A549 (cell line): ENCODE measurements around the gene FANCC. TPM values are rescaled to one million over a fixed set of nuclear protein-coding genes. Genes with fewer than 3 reads are reported as not detected.

Experiments
- ATAC-seq, 2 experiments: fragments of 200-7000 bp in 1 of 2; fragments of >200 bp in 1 of 2; cut with Nextera tagmentation in 1 of 2; cut with Tn5 transposase in 1 of 2; 3 replicates each; pipeline versions ENCODE4 v1.8.0 to v1.9.1; 2018 to 2020; ENCODE audit warnings: mild to moderate bottlenecking in 1 of 2, moderate library complexity in 1 of 2
- CTCF ChIA-PET: fragments of 300-600 bp; sonication (Branson Sonifier 250); formaldehyde crosslinking; extraction: SDS; loops from one replicate; lab custom pipeline; 2021; ENCODE audit warnings: antibody characterized with exemption, inconsistent platforms; lab: Yijun Ruan, JAX
- POLR2A ChIA-PET: fragments of 350-600 bp; formaldehyde crosslinking; extraction: SDS; loops from one replicate; lab custom pipeline; 2021; ENCODE audit warnings: antibody characterized with exemption, inconsistent platforms; lab: Yijun Ruan, JAX
- DNase-seq, 2 experiments: peaks; one replicate each; pipeline versions ENCODE4 v3.0.0 to v3.0.0-alpha.2; 2011 to 2016; ENCODE audit warnings: low read depth in 1 of 2, low spot score in 1 of 2
- FAIRE-seq: peaks from 2 replicates; lab custom pipeline; 2011; peaks lifted over from hg19 to GRCh38; lab: Jason Lieb, UNC
- H3K27ac ChIP-seq, 2 experiments: fragments of >200 bp; sonication (Bioruptor Twin); formaldehyde crosslinking; 3 replicates each; pipeline ENCODE4 v1.5.1; 2016 to 2017
- H3K4me1 ChIP-seq: fragments of >200 bp; sonication (Bioruptor Twin); formaldehyde crosslinking; 3 replicates; pipeline ENCODE4 v1.6.1; 2016
- H3K4me2 ChIP-seq: fragments of >200 bp; sonication (Bioruptor Twin); formaldehyde crosslinking; 3 replicates; pipeline ENCODE4 v1.6.1; 2016
- H3K4me3 ChIP-seq: fragments of >200 bp; sonication (Bioruptor Twin); formaldehyde crosslinking; 3 replicates; pipeline ENCODE4 v1.5.1; 2016
- H3K9me3 ChIP-seq: fragments of >200 bp; sonication (Bioruptor Twin); formaldehyde crosslinking; 3 replicates; pipeline ENCODE4 v1.6.1; 2016
- CBX2 ChIP-seq: fragments of 200-600 bp; sonication (generic); IDR thresholded peaks from 2 replicates; pipeline ENCODE4 v1.6.1; 2016; ENCODE audit warnings: low read depth, mild to moderate bottlenecking, borderline replicate concordance
- CHD2 ChIP-seq: fragments of 150-350 bp; IDR thresholded peaks from 2 replicates; pipeline ENCODE4 v1.6.1; 2014; ENCODE audit warnings: low read length; ENCODE audit not compliant: partially characterized antibody
- CTCF ChIP-seq: fragments of >200 bp; sonication (Bioruptor Twin); formaldehyde crosslinking; IDR thresholded peaks from 3 replicates; pipeline ENCODE4 v1.5.1; 2016
- GATA3 ChIP-seq: IDR thresholded peaks from 2 replicates; pipeline ENCODE4 v1.6.1; 2012; ENCODE audit warnings: borderline replicate concordance
- JUN ChIP-seq, 2 experiments: fragments of >200 bp; sonication (Bioruptor Twin); formaldehyde crosslinking; IDR thresholded peaks; 2 replicates in 1 of 2; 3 replicates in 1 of 2; pipeline ENCODE4 v1.6.1; 2016 to 2017
- KDM1A ChIP-seq: fragments of 200-600 bp; sonication (generic); IDR thresholded peaks from 2 replicates; pipeline ENCODE4 v1.6.1; 2016; ENCODE audit warnings: low read depth, mild to moderate bottlenecking
- MAZ ChIP-seq: fragments of 150-350 bp; IDR thresholded peaks from 2 replicates; pipeline ENCODE4 v1.6.1; 2014; ENCODE audit warnings: antibody characterized with exemption, low read depth, low read length, borderline replicate concordance
- MYC ChIP-seq: IDR thresholded peaks from 2 replicates; pipeline ENCODE4 v1.6.1; 2012; ENCODE audit warnings: mild to moderate bottlenecking, inconsistent platforms, low read length, improper control_type of control experiment, borderline replicate concordance
- NPAS2 ChIP-seq: fragments of 250-450 bp; sonication (Bioruptor Pico); IDR thresholded peaks from 2 replicates; pipeline ENCODE4 v1.8.0; 2022; ENCODE audit warnings: mild to moderate bottlenecking, moderate library complexity, borderline replicate concordance
- RAD21 ChIP-seq, 2 experiments: fragments of >200 bp in 1 of 2; sonication (Bioruptor Twin) in 1 of 2; formaldehyde crosslinking in 1 of 2; IDR thresholded peaks in 1 of 2; conservative IDR thresholded peaks in 1 of 2; 2 replicates in 1 of 2; 3 replicates in 1 of 2; pipeline ENCODE4 v1.6.1; 2012 to 2018; ENCODE audit warnings: inconsistent platforms in 1 of 2
- RFX5 ChIP-seq: fragments of 450-650 bp; IDR thresholded peaks from 2 replicates; pipeline ENCODE4 v1.7.1; 2014; ENCODE audit warnings: antibody characterized with exemption, mild to moderate bottlenecking, moderate library complexity
- RNF2 ChIP-seq: fragments of 200-600 bp; sonication (generic); IDR thresholded peaks from 2 replicates; pipeline ENCODE4 v1.6.1; 2016; ENCODE audit warnings: low read depth, mild to moderate bottlenecking, antibody characterized with exemption, moderate library complexity, borderline replicate concordance
- SMC3 ChIP-seq: fragments of >200 bp; sonication (Bioruptor Twin); formaldehyde crosslinking; IDR thresholded peaks from 3 replicates; pipeline ENCODE4 v1.6.1; 2018; ENCODE audit warnings: inconsistent platforms
- SREBF2 ChIP-seq: fragments of 450-650 bp; IDR thresholded peaks from 2 replicates; pipeline ENCODE4 v1.6.1; 2014; ENCODE audit warnings: mild to moderate bottlenecking, moderate library complexity
- ZFP36 ChIP-seq: fragments of 450-650 bp; IDR thresholded peaks from 2 replicates; pipeline ENCODE4 v1.6.1; 2014; ENCODE audit warnings: borderline replicate concordance; ENCODE audit not compliant: partially characterized antibody
- whole genome bisulfite sequencing: methylation state at CpG from one replicate; pipeline ENCODE4 v1.1.6; 2017; ENCODE audit errors: missing lambda C conversion rate; 5-methylcytosine and 5-hydroxymethylcytosine counted together
- polyA plus RNA-seq, 4 experiments: library from polyadenylated mRNA; depleted of rRNA in 3 of 4; stranded (reverse); fragments of >200 nt; fragmentation: RNase III in 1 of 4; extraction: RNeasy Plus Mini Kit Qiagen cat#74134 plus additional on column Dnase treatment in 1 of 4; gene quantifications; 2 replicates in 3 of 4; 3 replicates in 1 of 4; pipeline ENCODE4 v1.2.3, GENCODE V29; 2011 to 2017
- TF ChIP-seq, protein P1 (sequence below): fragments of 150-350 bp; IDR thresholded peaks from 2 replicates; pipeline ENCODE4 v1.6.1; 2014; ENCODE audit warnings: low read depth, mild to moderate bottlenecking, low read length

The FANCC gene
- polyA plus RNA-seq, 2 of the 4 experiments (the other 2 are of a cell fraction): 13.5 to 24.9 TPM

GRCh38 chr9:95131023-95131943, 186.2 kb downstream of the FANCC start:
- Histone ChIP-seq H3K9me3 (no peaks in the 10 kb centered on the region), H3K27ac (peak overlapping the region in 1 of 2 experiments; percentile 75; a peak in 3 of 6 replicates), H3K4me1 (peaks cover 29% of the 10 kb centered on the region)
- FAIRE-seq (no peak), ATAC-seq (peak; percentile 74 to 75)
- POLR2A ChIA-PET: interaction anchor here (1.1 kb wide), 2 partner anchors 462 to 577 kb away, joined by 4 read pairs; partner anchors contain the start of gene PCAT7
- no peak for TF ChIP-seq KDM1A
- TF ChIP-seq MYC: no peak
- TF ChIP-seq CTCF: peak; percentile 87
- no peak for TF ChIP-seq SREBF2
- TF ChIP-seq MAZ: no peak
- peak; percentile 79 for TF ChIP-seq SMC3
- peak; percentile 83 to 87 for TF ChIP-seq RAD21 (conservative IDR thresholded peaks at IDR 0.05 in 1 of 2, IDR thresholded peaks at IDR 0.05 in 1 of 2)
- TF ChIP-seq RNF2: no peak
- TF ChIP-seq GATA3: no peak
- no peak for TF ChIP-seq NPAS2 (CRISPR knock-in tag)
- TF ChIP-seq, all 56 proteins: peak for 3
- DNase-seq: peak; percentile 58 to 72
- CTCF ChIA-PET: interaction anchor here (0.6 to 8.5 kb wide), 65 partner anchors 9 to 1185 kb away, joined by 3 to 284 read pairs (median 4); partner anchors contain the start of gene PCAT7
- Histone ChIP-seq H3K4me2 (peak overlapping the region; percentile 30; the same call in 2 of the 3 replicates), H3K4me3 (no peak overlapping the region)
- WGBS: 26% methylated on average over 7 of the region's 7 CpGs

GRCh38 chr9:95130484-95130883, 187.0 kb downstream of the FANCC start:
- CTCF ChIA-PET: interaction anchor here (0.7 to 8.5 kb wide), 40 partner anchors 8 to 1186 kb away, joined by 3 to 284 read pairs (median 5); partner anchors contain the start of gene PCAT7
- 0 out of 3 replicates have a peak overlapping the region, but pooled peaks have one; percentile 7 for H3K4me2 ChIP-seq

DNA sequence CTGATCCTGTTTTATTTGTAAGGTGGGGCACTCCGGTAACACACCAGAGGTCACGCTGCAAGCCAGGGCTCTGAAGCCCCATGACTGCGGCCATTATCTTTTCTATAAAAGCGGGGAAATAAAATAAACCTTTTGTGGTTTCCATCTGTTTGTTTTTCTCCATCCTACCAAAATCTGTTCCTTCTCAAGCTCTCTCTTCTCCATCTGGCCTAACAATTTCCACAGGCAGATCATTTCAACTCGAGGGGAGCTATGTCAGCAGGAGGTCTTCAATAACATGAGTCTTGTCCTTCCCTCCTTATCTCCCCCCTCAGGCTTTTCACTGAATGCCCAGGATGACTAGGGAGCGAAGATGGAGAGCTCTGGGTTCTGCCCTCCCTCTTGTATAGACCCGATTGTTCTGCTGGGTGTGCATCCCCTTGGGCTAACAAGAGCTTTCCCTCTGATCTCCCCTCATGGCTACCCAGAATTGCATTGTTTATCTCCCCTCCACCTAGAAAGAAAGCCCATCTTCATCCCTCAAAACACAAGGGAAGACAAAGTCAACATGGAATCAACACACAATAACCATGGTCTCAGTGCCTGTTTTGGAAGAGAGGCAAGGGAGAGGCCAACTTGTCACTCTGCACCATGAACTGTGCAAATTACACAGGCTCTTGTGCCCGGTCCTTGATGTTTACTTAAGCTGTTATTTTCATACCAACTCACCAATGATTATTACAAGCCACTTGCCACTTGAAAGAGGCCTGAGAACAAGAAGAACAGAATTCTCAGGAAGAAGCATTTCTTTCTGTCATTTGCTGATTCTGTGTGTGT, 187.8 kb downstream of the FANCC start:
- H3K9me3 ChIP-seq: no peaks in the 10 kb centered on the region
- TF ChIP-seq ZFP36: no peak
- TF ChIP-seq RFX5: no peak
- TF ChIP-seq JUN (IDR thresholded peaks at IDR 0.05): no peak
- no peak for TF ChIP-seq NPAS2 (CRISPR knock-in tag)
- no peak for TF ChIP-seq CBX2
- no peak for ATAC-seq
- ChIA-PET POLR2A (interaction anchor here (0.7 to 1.0 kb wide), 3 partner anchors 12 to 460 kb away, joined by 3 to 6 read pairs (median 5); no protein-coding TSS in a partner anchor), CTCF (interaction anchor here (0.9 to 8.5 kb wide), 19 partner anchors 7 to 575 kb away, joined by 3 to 284 read pairs (median 5); partner anchors contain the start of genes FBP1 and PCAT7)
- no peak for FAIRE-seq
- H3K4me3 ChIP-seq: no peak overlapping the region
- 80% methylated on average over 8 of the region's 8 CpGs for WGBS
- peaks cover 33% of the 10 kb centered on the region for H3K4me1 ChIP-seq
- H3K27ac ChIP-seq: peak overlapping the region in 1 of 2 experiments; percentile 31; a peak in 2 of 6 replicates
- no peak for DNase-seq
- H3K4me2 ChIP-seq: 0 out of 3 replicates have a peak overlapping the region, but pooled peaks have one; percentile 7

More at GRCh38 chr9:95130484-95130883, 187.0 kb downstream of the FANCC start:
- no peak for DNase-seq
- H3K4me1 ChIP-seq: peaks cover 32% of the 10 kb centered on the region
- TF ChIP-seq, protein P1, sequence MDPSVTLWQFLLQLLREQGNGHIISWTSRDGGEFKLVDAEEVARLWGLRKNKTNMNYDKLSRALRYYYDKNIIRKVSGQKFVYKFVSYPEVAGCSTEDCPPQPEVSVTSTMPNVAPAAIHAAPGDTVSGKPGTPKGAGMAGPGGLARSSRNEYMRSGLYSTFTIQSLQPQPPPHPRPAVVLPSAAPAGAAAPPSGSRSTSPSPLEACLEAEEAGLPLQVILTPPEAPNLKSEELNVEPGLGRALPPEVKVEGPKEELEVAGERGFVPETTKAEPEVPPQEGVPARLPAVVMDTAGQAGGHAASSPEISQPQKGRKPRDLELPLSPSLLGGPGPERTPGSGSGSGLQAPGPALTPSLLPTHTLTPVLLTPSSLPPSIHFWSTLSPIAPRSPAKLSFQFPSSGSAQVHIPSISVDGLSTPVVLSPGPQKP: no peak
- TF ChIP-seq SMC3 (no peak), CHD2 (no peak)
- no peaks in the 10 kb centered on the region for H3K9me3 ChIP-seq
- WGBS: 84% methylated on average over 5 of the region's 5 CpGs
- POLR2A ChIA-PET: interaction anchor here (0.7 kb wide), 1 partner anchor 12 kb away, joined by 6 read pairs; no protein-coding TSS in a partner anchor
- ATAC-seq: no peak
- H3K4me3 ChIP-seq: no peak overlapping the region
- no peak overlapping the region for H3K27ac ChIP-seq
- no peak for FAIRE-seq
